H1 (cell line): ENCODE results near the gene TMTC4. TPM values are rescaled to one million over a fixed set of nuclear protein-coding genes. Genes with fewer than 3 reads are reported as not detected.

Source experiments
- CTCF ChIA-PET: fragments of 300-600 bp; sonication (Branson Sonifier 250); formaldehyde crosslinking; loops from one replicate; lab custom pipeline; 2021; ENCODE audit not compliant: partially characterized antibody; lab: Charles Lee
- POLR2A ChIA-PET: fragments of 300-600 bp; sonication (Branson Sonifier 250); formaldehyde crosslinking; loops from one replicate; lab custom pipeline; 2021; ENCODE audit warnings: inconsistent platforms; ENCODE audit not compliant: partially characterized antibody; lab: Charles Lee
- DNase-seq, 2 experiments: peaks; one replicate each; pipeline versions ENCODE4 v3.0.0 to v3.0.0-alpha.2; 2010 to 2022; ENCODE audit warnings: low spot score in 2 of 2, low read depth in 1 of 2, mixed read lengths in 1 of 2
- FAIRE-seq: peaks from 2 replicates; lab custom pipeline; 2011; peaks lifted over from hg19 to GRCh38; lab: Jason Lieb, UNC
- H2AFZ ChIP-seq: 2 replicates; pipeline ENCODE4 v1.8.1; 2012; ENCODE audit warnings: low read length, inconsistent platforms
- H2AK5ac ChIP-seq: 2 replicates; pipeline ENCODE4 v1.6.1; 2013; ENCODE audit warnings: low read depth, low read length
- H2BK120ac ChIP-seq: replicated peaks from 2 replicates; pipeline ENCODE3; 2013; ENCODE audit warnings: low read depth, low read length, inconsistent platforms
- H2BK12ac ChIP-seq: 2 replicates; pipeline ENCODE4 v1.6.1; 2013; ENCODE audit warnings: low read depth, low read length
- H2BK15ac ChIP-seq: 2 replicates; pipeline ENCODE4 v1.6.1; 2013; ENCODE audit warnings: low read length
- H2BK20ac ChIP-seq: 2 replicates; pipeline ENCODE4 v1.6.1; 2013; ENCODE audit warnings: low read length
- H2BK5ac ChIP-seq: 2 replicates; pipeline ENCODE4 v1.6.1; 2013; ENCODE audit warnings: low read depth, low read length
- H3K14ac ChIP-seq: 2 replicates; pipeline ENCODE4 v1.6.1; 2013; ENCODE audit warnings: inconsistent platforms; ENCODE audit not compliant: insufficient read length
- H3K18ac ChIP-seq: 2 replicates; pipeline ENCODE4 v1.6.1; 2013; ENCODE audit warnings: low read length; ENCODE audit errors: extremely low read depth
- H3K23ac ChIP-seq: 2 replicates; pipeline ENCODE4 v1.6.1; 2013; ENCODE audit warnings: inconsistent platforms; ENCODE audit not compliant: insufficient read length
- H3K23me2 ChIP-seq: 2 replicates; pipeline ENCODE4 v1.6.1; 2013; ENCODE audit warnings: low read depth, low read length
- H3K27ac ChIP-seq: 2 replicates; pipeline ENCODE4 v1.6.1; 2011; ENCODE audit warnings: low read depth, low read length, inconsistent platforms
- H3K27me3 ChIP-seq, 4 experiments: replicated peaks in 1 of 4; 1 replicate in 1 of 4; 2 replicates in 3 of 4; pipeline versions ENCODE4 v1.6.1 to v1.8.1; 2011 to 2013; ENCODE audit warnings: low read length in 3 of 4, mild to moderate bottlenecking in 3 of 4, inconsistent platforms in 2 of 4, mixed read lengths in 2 of 4, moderate library complexity in 1 of 4; ENCODE audit not compliant: control insufficient read depth in 3 of 4, insufficient read depth in 3 of 4; ENCODE audit errors: extremely low read depth in 1 of 4
- H3K36me3 ChIP-seq, 4 experiments: 2 replicates each; pipeline versions ENCODE4 v1.6.1 to v1.8.1; 2011 to 2013; ENCODE audit warnings: mild to moderate bottlenecking in 4 of 4, low read length in 3 of 4, moderate library complexity in 2 of 4, control low read depth in 1 of 4, inconsistent platforms in 1 of 4; ENCODE audit not compliant: insufficient read depth in 4 of 4, control insufficient read depth in 2 of 4
- H3K4ac ChIP-seq: replicated peaks from 2 replicates; pipeline ENCODE3; 2013; ENCODE audit warnings: low read length, low read depth, mixed read lengths, inconsistent platforms; ENCODE audit not compliant: insufficient read length
- H3K4me1 ChIP-seq, 4 experiments: replicated peaks in 1 of 4; 1 replicate in 1 of 4; 2 replicates in 3 of 4; pipeline versions ENCODE4 v1.6.1 to v1.8.1; 2011 to 2013; ENCODE audit warnings: low read length in 3 of 4, inconsistent platforms in 2 of 4, mixed read lengths in 1 of 4; ENCODE audit not compliant: insufficient read depth in 4 of 4, control insufficient read depth in 3 of 4
- H3K4me2 ChIP-seq, 2 experiments: 2 replicates each; pipeline versions ENCODE4 v1.6.1 to v1.8.1; 2011 to 2013; ENCODE audit warnings: low read depth in 2 of 2, low read length in 2 of 2, control low read depth in 1 of 2, inconsistent platforms in 1 of 2, mild to moderate bottlenecking in 1 of 2; ENCODE audit not compliant: insufficient read depth in 1 of 2
- H3K4me3 ChIP-seq, 4 experiments: fragments of 200-600, 300-600 bp in 1 of 4; sonication (generic), shearing (Covaris generic), sonication (Bioruptor Twin) in 1 of 4; 2 replicates each; pipeline versions ENCODE4 v1.5.1 to v1.8.1; 2011 to 2016; ENCODE audit warnings: low read length in 4 of 4, low read depth in 3 of 4, control low read depth in 2 of 4, inconsistent platforms in 2 of 4, mild to moderate bottlenecking in 2 of 4, mixed read lengths in 1 of 4, moderate library complexity in 1 of 4; ENCODE audit not compliant: insufficient read depth in 2 of 4; ENCODE audit errors: extremely low read depth in 1 of 4
- H3K56ac ChIP-seq: replicated peaks from 2 replicates; pipeline ENCODE3; 2013; ENCODE audit warnings: low read depth, mild to moderate bottlenecking, mixed read lengths, low read length, inconsistent platforms; ENCODE audit not compliant: insufficient read length
- H3K79me1 ChIP-seq: 2 replicates; pipeline ENCODE4 v1.6.1; 2013; ENCODE audit warnings: low read depth, low read length, control low read depth
- H3K79me2 ChIP-seq, 2 experiments: 2 replicates each; pipeline versions ENCODE4 v1.6.1 to v1.8.1; 2012 to 2013; ENCODE audit warnings: low read length in 2 of 2, mild to moderate bottlenecking in 2 of 2, inconsistent platforms in 1 of 2; ENCODE audit not compliant: insufficient read depth in 2 of 2, control insufficient read depth in 1 of 2
- H3K9ac ChIP-seq, 4 experiments: replicated peaks in 1 of 4; 1 replicate in 1 of 4; 2 replicates in 3 of 4; pipeline versions ENCODE4 v1.6.1 to v1.8.1; 2011 to 2013; ENCODE audit warnings: low read depth in 3 of 4, low read length in 3 of 4, control low read depth in 2 of 4, mild to moderate bottlenecking in 2 of 4, moderate library complexity in 2 of 4, inconsistent platforms in 1 of 4; ENCODE audit errors: extremely low read depth in 1 of 4
- H3K9me3 ChIP-seq, 2 experiments: 2 replicates each; pipeline versions ENCODE4 v1.6.1 to v1.8.1; 2012 to 2013; ENCODE audit warnings: mild to moderate bottlenecking in 2 of 2, moderate library complexity in 2 of 2, control low read depth in 1 of 2, inconsistent platforms in 1 of 2, low read depth in 1 of 2, low read length in 1 of 2, mixed read lengths in 1 of 2; ENCODE audit not compliant: insufficient read depth in 2 of 2
- H4K20me1 ChIP-seq, 2 experiments: replicated peaks in 1 of 2; 2 replicates each; pipeline versions ENCODE3 to v1.8.1; 2011 to 2013; ENCODE audit warnings: inconsistent platforms in 2 of 2, low read length in 2 of 2, mild to moderate bottlenecking in 1 of 2; ENCODE audit not compliant: insufficient read depth in 2 of 2, control insufficient read depth in 1 of 2
- H4K5ac ChIP-seq: 2 replicates; pipeline ENCODE4 v1.6.1; 2013; ENCODE audit warnings: low read length, low read depth, mixed read lengths, inconsistent platforms; ENCODE audit not compliant: insufficient read length
- H4K8ac ChIP-seq: 2 replicates; pipeline ENCODE4 v1.8.0; 2013; ENCODE audit warnings: mild to moderate bottlenecking, moderate library complexity, low read length, inconsistent platforms; ENCODE audit not compliant: insufficient read depth; ENCODE audit errors: extremely low read depth
- H4K91ac ChIP-seq: replicated peaks from 2 replicates; pipeline ENCODE3; 2013; ENCODE audit warnings: low read length, mixed read lengths, inconsistent platforms; ENCODE audit not compliant: insufficient read length
- BRCA1 ChIP-seq: IDR thresholded peaks from 2 replicates; pipeline ENCODE4 v1.6.1; 2012; ENCODE audit warnings: low read depth, low read length, improper control_type of control experiment
- RFX5 ChIP-seq: IDR thresholded peaks from 2 replicates; pipeline ENCODE4 v1.6.1; 2011; ENCODE audit warnings: low read depth, low read length, improper control_type of control experiment, borderline replicate concordance
- WGBS, 2 experiments: shearing (Covaris generic) in 1 of 2; methylation state at CpG; one replicate each; pipeline versions ENCODE4 v1.1.6 to v1.1.7; 2013 to 2015; ENCODE audit warnings: low lambda C conversion rate in 2 of 2, mixed read lengths in 2 of 2, inconsistent platforms in 1 of 2, low coverage in 1 of 2, missing lambda C conversion rate in 1 of 2; ENCODE audit not compliant: insufficient replicate concordance in 2 of 2, insufficient coverage in 1 of 2, insufficient read length in 1 of 2; ENCODE audit errors: extremely low coverage in 1 of 2, missing lambda C conversion rate in 1 of 2; 5-methylcytosine and 5-hydroxymethylcytosine counted together
- polyA plus RNA-seq, 7 experiments: library from polyadenylated mRNA; depleted of rRNA in 3 of 7; stranded (reverse) in 5 of 7; unstranded in 2 of 7; fragments of >200 nt in 5 of 7; fragments of 200-250 nt in 2 of 7; gene quantifications; 1 replicate in 5 of 7; 2 replicates in 1 of 7; 4 replicates in 1 of 7; pipeline versions ENCODE4 v1.2.1 to v1.2.3, GENCODE V29; 2011 to 2013; ENCODE audit warnings: missing spikeins in 2 of 7, mixed read lengths in 2 of 7
- total RNA-seq: library from RNA; stranded (reverse); fragmentation: NEBNext Ultra II Directional; extraction: Animal tissue kit (Norgen Biotek cat#: 25700); gene quantifications from 2 replicates; pipeline ENCODE4 v1.2.1, GENCODE V29; 2021

The TMTC4 gene
- total and polyA plus RNA-seq, 2 of the 8 experiments (the other 6 are each of a cell fraction or from before 2014, with no cell fraction given): 26.3 to 42.6 TPM

GRCh38 chr13:100637796-100638195 lies 36.8 kb downstream of the TMTC4 start:
- Histone ChIP-seq H4K5ac (no peak overlapping the region), H4K20me1 (no peaks in the 10 kb centered on the region), H3K9ac (no peak overlapping the region), H2BK15ac (no peak overlapping the region), H2AFZ (no peak overlapping the region), H3K4ac (no peak overlapping the region), H3K14ac (no peak overlapping the region), H3K9me3 (no peaks in the 10 kb centered on the region), H3K56ac (no peak overlapping the region), H4K91ac (no peak overlapping the region), H3K36me3 (peaks cover 2 to 56% (median 34%) of the 10 kb centered on the region in 4 experiments; a peak in 7 of 8 replicates), H2AK5ac (no peak overlapping the region), H3K23ac (no peak overlapping the region), H3K18ac (no peak overlapping the region), H2BK12ac (no peak overlapping the region), H2BK120ac (no peak overlapping the region), H3K4me3 (no peak overlapping the region), H3K23me2 (no peaks in the 10 kb centered on the region), H3K4me2 (no peak overlapping the region), H3K27ac (no peak overlapping the region), H3K27me3 (no peaks in the 10 kb centered on the region), H2BK20ac (no peak overlapping the region), H3K4me1 (no peaks in the 10 kb centered on the region), H3K79me1 (no peaks in the 10 kb centered on the region; the same call in 1 of the 2 replicates), H2BK5ac (no peak overlapping the region), H3K79me2 (no peaks in the 10 kb centered on the region), H4K8ac (no peak overlapping the region)
- FAIRE-seq (no peak), DNase-seq (no peak)
- CTCF ChIA-PET: interaction anchor here (0.7 to 1.7 kb wide), 2 partner anchors 12 to 463 kb away, joined by 3 to 4 read pairs; no protein-coding TSS in a partner anchor
- POLR2A ChIA-PET: no interaction called here
- 87% methylated on average over 5 of the region's 5 CpGs; no CpG with 5 or more reads in 1 of the 2 experiments for WGBS, 2 experiments
- no peak for TF ChIP-seq RFX5
- no peak for TF ChIP-seq BRCA1
